HepG2 (cell line): ENCODE data around the gene ASF1B. TPM values are rescaled to one million over a fixed set of nuclear protein-coding genes. Genes with fewer than 3 reads are reported as not detected.

Experiments used
- ARID2 ChIP-seq: sonication (generic); formaldehyde crosslinking; IDR thresholded peaks from 2 replicates; pipeline ENCODE4 v1.8.1; 2022; ENCODE audit warnings: mild to moderate bottlenecking, missing genetic modification reagents, borderline replicate concordance
- ARID5B ChIP-seq: IDR thresholded peaks from 2 replicates; pipeline ENCODE4 v1.4.0; 2020; ENCODE audit warnings: mild to moderate bottlenecking, missing genetic modification reagents
- GABPA ChIP-seq, 2 experiments: IDR thresholded peaks; 2 replicates each; pipeline ENCODE4 v1.6.1; 2011 to 2016; ENCODE audit warnings: low read depth in 2 of 2, low read length in 1 of 2, missing biosample characterization in 1 of 2, missing genetic modification characterization in 1 of 2
- HDAC1 ChIP-seq: sonication (generic); formaldehyde crosslinking; IDR thresholded peaks from 2 replicates; pipeline ENCODE4 v1.5.1; 2020; ENCODE audit warnings: mild to moderate bottlenecking, missing genetic modification reagents
- IRF9 ChIP-seq: sonication (generic); formaldehyde crosslinking; IDR thresholded peaks from 2 replicates; pipeline ENCODE4 v1.8.0; 2022; ENCODE audit warnings: missing genetic modification reagents, mild to moderate bottlenecking, borderline replicate concordance
- KDM4B ChIP-seq: sonication (generic); formaldehyde crosslinking; IDR thresholded peaks from 2 replicates; pipeline ENCODE4 v1.4.0; 2020; ENCODE audit warnings: missing genetic modification reagents
- RXRB ChIP-seq: IDR thresholded peaks from 2 replicates; pipeline ENCODE4 v1.6.1; 2016; ENCODE audit warnings: borderline replicate concordance, missing genetic modification reagents, missing compliant biosample characterization
- ZNF331 ChIP-seq: sonication (generic); formaldehyde crosslinking; IDR thresholded peaks from 2 replicates; pipeline ENCODE4 v1.4.0; 2020; ENCODE audit warnings: missing genetic modification reagents
- ZNF350 ChIP-seq: sonication (generic); formaldehyde crosslinking; IDR thresholded peaks from 2 replicates; pipeline ENCODE4 v1.4.0; 2020; ENCODE audit warnings: mild to moderate bottlenecking, low read depth, missing genetic modification reagents, borderline replicate concordance
- polyA plus RNA-seq, 8 experiments: library from polyadenylated mRNA; depleted of rRNA in 3 of 8; stranded (reverse) in 7 of 8; unstranded in 1 of 8; fragments of >200 nt; fragmentation: Illumina TruSeq in 4 of 8; extraction: Trizol in 4 of 8; gene quantifications; 2 replicates each; pipeline versions ENCODE4 v1.2.1 to v1.2.3, GENCODE V29; 2011 to 2016; ENCODE audit warnings: low read depth in 4 of 8, missing spikeins in 1 of 8, mixed read lengths in 1 of 8; ENCODE audit not compliant: insufficient read depth in 1 of 8
- total RNA-seq, 5 experiments: library from RNA; depleted of rRNA; stranded (reverse); fragments of >200 nt; fragmentation: Illumina TruSeq; extraction: Trizol; gene quantifications; 2 replicates each; pipeline ENCODE4 v1.2.3, GENCODE V29; 2016; ENCODE audit warnings: low read depth in 1 of 5
- TF ChIP-seq, protein P1 (sequence below): sonication (generic); formaldehyde crosslinking; IDR thresholded peaks from 2 replicates; pipeline ENCODE4 v1.4.0; 2020; ENCODE audit warnings: missing genetic modification reagents
- TF ChIP-seq, protein P2 (sequence below): sonication (generic); formaldehyde crosslinking; IDR thresholded peaks from 2 replicates; pipeline ENCODE4 v1.5.1; 2020; ENCODE audit warnings: mild to moderate bottlenecking, missing genetic modification reagents, moderate library complexity

The ASF1B gene
- total and polyA plus RNA-seq, 2 of the 13 experiments (the other 11 are each of a cell fraction or from before 2014, with no cell fraction given) = 18.2 to 24.8 TPM

- TF ChIP-seq ARID5B (peak; percentile 13; the same call in 1 of the 2 replicates), ARID2 (CRISPR knock-in tag) (0 out of 2 replicates have a peak, but pooled peaks have one; percentile 52), ZNF331 (peak; percentile 37; the same call in 1 of the 2 replicates), KDM4B (0 out of 2 replicates have a peak, but pooled peaks have one; percentile 33), GABPA (IDR thresholded peaks at IDR 0.05; ENCODE audit: low read depth, low read length) (peak; percentile 80), GABPA (CRISPR knock-in tag; IDR thresholded peaks at IDR 0.05; ENCODE audit: low read depth) (peak; percentile 98), RXRB (CRISPR knock-in tag) (peak; percentile 36; the same call in 1 of the 2 replicates), HDAC1 (0 out of 2 replicates have a peak, but pooled peaks have one; percentile 12), IRF9 (CRISPR knock-in tag) (peak; percentile 58; the same call in 1 of the 2 replicates), ZNF350 (CRISPR knock-in tag) (peak; percentile 81)
- TF ChIP-seq, protein P1, sequence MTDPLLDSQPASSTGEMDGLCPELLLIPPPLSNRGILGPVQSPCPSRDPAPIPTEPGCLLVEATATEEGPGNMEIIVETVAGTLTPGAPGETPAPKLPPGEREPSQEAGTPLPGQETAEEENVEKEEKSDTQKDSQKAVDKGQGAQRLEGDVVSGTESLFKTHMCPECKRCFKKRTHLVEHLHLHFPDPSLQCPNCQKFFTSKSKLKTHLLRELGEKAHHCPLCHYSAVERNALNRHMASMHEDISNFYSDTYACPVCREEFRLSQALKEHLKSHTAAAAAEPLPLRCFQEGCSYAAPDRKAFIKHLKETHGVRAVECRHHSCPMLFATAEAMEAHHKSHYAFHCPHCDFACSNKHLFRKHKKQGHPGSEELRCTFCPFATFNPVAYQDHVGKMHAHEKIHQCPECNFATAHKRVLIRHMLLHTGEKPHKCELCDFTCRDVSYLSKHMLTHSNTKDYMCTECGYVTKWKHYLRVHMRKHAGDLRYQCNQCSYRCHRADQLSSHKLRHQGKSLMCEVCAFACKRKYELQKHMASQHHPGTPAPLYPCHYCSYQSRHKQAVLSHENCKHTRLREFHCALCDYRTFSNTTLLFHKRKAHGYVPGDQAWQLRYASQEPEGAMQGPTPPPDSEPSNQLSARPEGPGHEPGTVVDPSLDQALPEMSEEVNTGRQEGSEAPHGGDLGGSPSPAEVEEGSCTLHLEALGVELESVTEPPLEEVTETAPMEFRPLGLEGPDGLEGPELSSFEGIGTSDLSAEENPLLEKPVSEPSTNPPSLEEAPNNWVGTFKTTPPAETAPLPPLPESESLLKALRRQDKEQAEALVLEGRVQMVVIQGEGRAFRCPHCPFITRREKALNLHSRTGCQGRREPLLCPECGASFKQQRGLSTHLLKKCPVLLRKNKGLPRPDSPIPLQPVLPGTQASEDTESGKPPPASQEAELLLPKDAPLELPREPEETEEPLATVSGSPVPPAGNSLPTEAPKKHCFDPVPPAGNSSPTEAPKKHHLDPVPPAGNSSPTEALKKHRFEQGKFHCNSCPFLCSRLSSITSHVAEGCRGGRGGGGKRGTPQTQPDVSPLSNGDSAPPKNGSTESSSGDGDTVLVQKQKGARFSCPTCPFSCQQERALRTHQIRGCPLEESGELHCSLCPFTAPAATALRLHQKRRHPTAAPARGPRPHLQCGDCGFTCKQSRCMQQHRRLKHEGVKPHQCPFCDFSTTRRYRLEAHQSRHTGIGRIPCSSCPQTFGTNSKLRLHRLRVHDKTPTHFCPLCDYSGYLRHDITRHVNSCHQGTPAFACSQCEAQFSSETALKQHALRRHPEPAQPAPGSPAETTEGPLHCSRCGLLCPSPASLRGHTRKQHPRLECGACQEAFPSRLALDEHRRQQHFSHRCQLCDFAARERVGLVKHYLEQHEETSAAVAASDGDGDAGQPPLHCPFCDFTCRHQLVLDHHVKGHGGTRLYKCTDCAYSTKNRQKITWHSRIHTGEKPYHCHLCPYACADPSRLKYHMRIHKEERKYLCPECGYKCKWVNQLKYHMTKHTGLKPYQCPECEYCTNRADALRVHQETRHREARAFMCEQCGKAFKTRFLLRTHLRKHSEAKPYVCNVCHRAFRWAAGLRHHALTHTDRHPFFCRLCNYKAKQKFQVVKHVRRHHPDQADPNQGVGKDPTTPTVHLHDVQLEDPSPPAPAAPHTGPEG = peak; percentile 31; the same call in 1 of the 2 replicates
- TF ChIP-seq, protein P2, sequence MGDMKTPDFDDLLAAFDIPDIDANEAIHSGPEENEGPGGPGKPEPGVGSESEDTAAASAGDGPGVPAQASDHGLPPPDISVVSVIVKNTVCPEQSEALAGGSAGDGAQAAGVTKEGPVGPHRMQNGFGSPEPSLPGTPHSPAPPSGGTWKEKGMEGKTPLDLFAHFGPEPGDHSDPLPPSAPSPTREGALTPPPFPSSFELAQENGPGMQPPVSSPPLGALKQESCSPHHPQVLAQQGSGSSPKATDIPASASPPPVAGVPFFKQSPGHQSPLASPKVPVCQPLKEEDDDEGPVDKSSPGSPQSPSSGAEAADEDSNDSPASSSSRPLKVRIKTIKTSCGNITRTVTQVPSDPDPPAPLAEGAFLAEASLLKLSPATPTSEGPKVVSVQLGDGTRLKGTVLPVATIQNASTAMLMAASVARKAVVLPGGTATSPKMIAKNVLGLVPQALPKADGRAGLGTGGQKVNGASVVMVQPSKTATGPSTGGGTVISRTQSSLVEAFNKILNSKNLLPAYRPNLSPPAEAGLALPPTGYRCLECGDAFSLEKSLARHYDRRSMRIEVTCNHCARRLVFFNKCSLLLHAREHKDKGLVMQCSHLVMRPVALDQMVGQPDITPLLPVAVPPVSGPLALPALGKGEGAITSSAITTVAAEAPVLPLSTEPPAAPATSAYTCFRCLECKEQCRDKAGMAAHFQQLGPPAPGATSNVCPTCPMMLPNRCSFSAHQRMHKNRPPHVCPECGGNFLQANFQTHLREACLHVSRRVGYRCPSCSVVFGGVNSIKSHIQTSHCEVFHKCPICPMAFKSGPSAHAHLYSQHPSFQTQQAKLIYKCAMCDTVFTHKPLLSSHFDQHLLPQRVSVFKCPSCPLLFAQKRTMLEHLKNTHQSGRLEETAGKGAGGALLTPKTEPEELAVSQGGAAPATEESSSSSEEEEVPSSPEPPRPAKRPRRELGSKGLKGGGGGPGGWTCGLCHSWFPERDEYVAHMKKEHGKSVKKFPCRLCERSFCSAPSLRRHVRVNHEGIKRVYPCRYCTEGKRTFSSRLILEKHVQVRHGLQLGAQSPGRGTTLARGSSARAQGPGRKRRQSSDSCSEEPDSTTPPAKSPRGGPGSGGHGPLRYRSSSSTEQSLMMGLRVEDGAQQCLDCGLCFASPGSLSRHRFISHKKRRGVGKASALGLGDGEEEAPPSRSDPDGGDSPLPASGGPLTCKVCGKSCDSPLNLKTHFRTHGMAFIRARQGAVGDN (CRISPR knock-in tag) = peak; percentile 77
Measured at GRCh38 chr19:14080887-14081796, 55.2 kb downstream of the ASF1B start (continued).
